HG03521 (cell line): ENCODE results near the gene ALKBH5.

ENCODE experiments used
- ATAC-seq: cut with Tn5 transposase; IDR thresholded peaks from one replicate; pipeline ENCODE4 v1.9.1; 2021; ENCODE audit warnings: mild to moderate bottlenecking, moderate library complexity; ENCODE audit not compliant: unreplicated experiment

ALKBH5 gene

DNA sequence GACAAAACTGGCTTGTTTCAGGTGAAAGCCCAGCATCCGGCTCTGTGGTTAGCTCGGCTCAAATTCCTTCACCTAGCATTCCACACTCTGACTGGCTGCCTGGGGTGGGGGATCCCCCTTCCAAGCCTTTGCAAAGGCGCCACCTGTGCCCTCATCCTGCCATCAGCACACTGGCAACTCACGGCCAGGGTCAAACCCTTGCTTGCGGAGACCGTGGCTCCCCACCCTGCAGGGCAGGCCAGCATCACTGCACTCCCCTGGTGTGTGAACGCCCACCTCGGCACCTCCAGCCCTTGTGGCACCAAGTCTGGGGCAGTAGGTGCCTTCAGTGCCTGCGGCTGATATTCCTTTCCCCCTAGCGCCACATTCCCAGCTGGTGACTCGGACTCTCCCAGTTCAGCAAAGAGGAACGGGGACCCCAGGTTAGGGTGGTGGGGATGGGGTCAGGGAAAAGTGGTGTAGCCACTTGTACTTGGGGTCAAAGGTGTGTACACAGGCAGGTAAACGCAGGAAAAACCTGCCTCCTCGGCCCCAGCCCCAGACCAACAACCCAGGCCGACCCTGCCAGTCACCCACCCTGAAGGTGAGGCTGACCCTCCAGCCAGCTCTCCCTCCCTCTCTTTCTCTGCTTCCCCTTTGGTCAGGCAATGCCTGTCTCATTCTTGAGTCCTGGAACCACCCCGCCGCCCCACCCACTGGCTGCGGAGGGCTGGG lies 73.8 kb downstream of the ALKBH5 start:
- no peak for ATAC-seq

DNA sequence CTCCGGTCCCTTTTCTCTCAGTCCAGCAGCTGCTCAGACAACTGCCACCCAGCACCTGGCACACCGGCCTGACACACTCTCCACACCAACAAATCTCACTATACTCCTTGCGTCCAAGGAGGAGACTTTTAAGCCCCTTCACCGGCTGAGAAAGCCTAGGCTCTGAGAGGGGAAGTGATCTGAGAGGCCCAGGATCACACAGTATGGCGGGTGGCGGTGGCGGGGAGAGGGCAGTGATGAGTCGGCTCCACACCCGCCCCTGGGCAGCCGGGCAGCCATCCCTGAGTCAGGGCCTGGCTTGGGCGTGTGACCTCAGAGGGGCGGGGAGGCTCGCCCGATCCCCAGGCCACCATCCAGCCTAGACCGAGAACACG lies 74.3 kb downstream of the ALKBH5 start:
- peak; percentile 26 for ATAC-seq

DNA sequence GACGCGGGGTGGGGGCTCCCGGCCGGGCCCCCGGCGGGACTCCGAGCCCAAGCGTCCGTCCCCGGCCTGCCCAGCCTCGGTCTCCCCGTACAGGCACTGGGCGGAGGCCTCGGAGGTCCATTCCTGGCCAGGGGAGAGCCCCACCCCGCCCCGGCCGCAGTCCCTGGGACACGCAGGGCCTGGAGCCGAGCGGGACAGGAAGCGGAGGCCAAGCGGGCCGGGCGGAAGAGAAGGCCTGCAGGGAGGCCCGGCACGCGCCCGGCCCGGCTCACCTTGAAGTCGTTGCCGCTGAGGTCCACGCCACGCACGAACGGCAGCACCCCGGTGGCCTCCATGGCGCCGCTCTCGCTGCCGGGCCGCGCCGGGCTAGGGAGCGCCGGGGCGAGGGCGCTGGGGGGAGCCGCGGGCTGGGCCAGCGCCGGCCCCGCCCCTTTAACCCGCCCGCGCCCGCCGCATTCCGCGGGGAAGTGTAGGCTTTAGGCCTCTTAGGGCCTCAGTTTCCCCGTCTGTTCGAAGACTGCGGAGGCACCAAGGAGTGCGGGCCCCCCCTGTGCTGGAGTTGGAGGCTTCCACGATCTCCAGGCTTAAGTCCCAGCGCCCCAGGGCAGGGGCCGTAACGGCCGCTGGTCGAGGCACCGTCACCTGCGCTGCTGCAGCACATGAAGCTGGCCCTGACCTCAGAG lies 74.9 kb downstream of the ALKBH5 start, which contains the start of gene FLII:
TSS of gene FLII (minus strand) at position 383 of the 683 bp plus-strand sequence. CDS start at position 335, 48 bp downstream.
- peak; percentile 22 for ATAC-seq
